Spleen (tissue), 11 donors: ENCODE measurements around the gene LRCH4. TPM values are rescaled to one million over a fixed set of nuclear protein-coding genes. Genes with fewer than 3 reads are reported as not detected.

Experiments
- DNase-seq: peaks from one replicate; pipeline ENCODE4 v3.0.0-alpha.2; 2020
- H3K27ac ChIP-seq, 8 donors: fragments of 200-600 bp; sonication (generic) in 7 of 8; 1 replicate in 4 of 8; 2 replicates in 4 of 8; pipeline versions ENCODE4 v1.5.0 to v1.8.0; 2016 to 2021; ENCODE audit warnings: inconsistent platforms in 4 of 8, mild to moderate bottlenecking in 4 of 8, moderate library complexity in 1 of 8
- H3K27me3 ChIP-seq, 7 donors: fragments of 200-600 bp; sonication (generic) in 6 of 7; replicated peaks in 1 of 7; 1 replicate in 4 of 7; 2 replicates in 3 of 7; pipeline versions ENCODE4 v1.5.0 to v1.8.0; 2016 to 2021; ENCODE audit warnings: inconsistent platforms in 3 of 7, mild to moderate bottlenecking in 1 of 7
- H3K36me3 ChIP-seq, 6 donors: fragments of 200-600 bp; sonication (generic) in 5 of 6; 1 replicate in 4 of 6; 2 replicates in 2 of 6; pipeline versions ENCODE4 v1.5.0 to v1.8.0; 2016 to 2021; ENCODE audit warnings: inconsistent platforms in 2 of 6
- H3K4me1 ChIP-seq, 6 donors: fragments of 200-600 bp; sonication (generic) in 5 of 6; 1 replicate in 3 of 6; 2 replicates in 3 of 6; pipeline versions ENCODE4 v1.5.0 to v1.8.0; 2016 to 2021; ENCODE audit warnings: inconsistent platforms in 3 of 6
- H3K4me3 ChIP-seq, 8 donors: fragments of 200-600 bp; sonication (generic) in 7 of 8; 1 replicate in 4 of 8; 2 replicates in 4 of 8; pipeline versions ENCODE4 v1.5.0 to v1.8.0; 2016 to 2021; ENCODE audit warnings: inconsistent platforms in 4 of 8, mild to moderate bottlenecking in 4 of 8, moderate library complexity in 2 of 8
- H3K9me3 ChIP-seq, 8 donors: fragments of 200-600 bp; sonication (generic) in 7 of 8; 1 replicate in 4 of 8; 2 replicates in 4 of 8; pipeline versions ENCODE4 v1.5.0 to v1.8.0; 2016 to 2021; ENCODE audit warnings: inconsistent platforms in 4 of 8
- POLR2A ChIP-seq, 3 donors: fragments of 450-650 bp; IDR thresholded peaks; one replicate each; pipeline ENCODE4 v1.5.1; 2017; ENCODE audit warnings: antibody characterized with exemption in 3 of 3, mild to moderate bottlenecking in 1 of 3
- POLR2AphosphoS5 ChIP-seq, 3 donors: sonication (generic); formaldehyde crosslinking; IDR thresholded peaks; one replicate each; pipeline ENCODE4 v1.5.1; 2017; ENCODE audit warnings: antibody characterized with exemption in 3 of 3
- WGBS, 5 donors: extraction: QIAGEN DNeasy Blood & Tissue Kit in 3 of 5; methylation state at CpG; one replicate each; pipeline versions ENCODE4 v1.1.5 to v1.1.7; 2013 to 2018; 5-methylcytosine and 5-hydroxymethylcytosine counted together
- intact Hi-C: fragments of 100-400 bp; cut with DNase I; formaldehyde crosslinking; loops from one replicate; pipeline ENCODE4 v1.15.0; 2023; ENCODE audit warnings: low total_unique reads
- polyA plus RNA-seq, 3 donors: library from polyadenylated mRNA; stranded (reverse); fragments of 200-250 nt; gene quantifications; one replicate each; pipeline ENCODE4 v1.2.1, GENCODE V29; 2013
- total RNA-seq, 7 donors: library from RNA; depleted of rRNA in 3 of 7; stranded (reverse); fragments of >200 nt in 3 of 7; fragmentation: NEBNext Ultra II Directional in 4 of 7; extraction: Animal tissue kit (Norgen Biotek cat#: 25700) in 4 of 7; gene quantifications; one replicate each; pipeline versions ENCODE4 v1.1.0 to v1.2.1, GENCODE V29; 2016 to 2021
- TF ChIP-seq, protein P1 (sequence below), 11 experiments: fragments of 200-600 bp in 7 of 11; fragments of 450-650 bp in 4 of 11; sonication (generic) in 4 of 11; IDR thresholded peaks in 8 of 11; conservative IDR thresholded peaks in 3 of 11; 1 replicate in 7 of 11; 2 replicates in 4 of 11; pipeline versions ENCODE4 v1.4.0 to v1.8.0; 2016 to 2021; ENCODE audit warnings: antibody characterized with exemption in 11 of 11, inconsistent platforms in 4 of 11, mild to moderate bottlenecking in 1 of 11
- donor health status: healthy with polysubstance abuse.
- donor health status: DM: no; HTN: no; CAD: no; lungs with moderate emphysema.
- donor health status: DM: no; HTN: no; CAD: no.
- donor health status: Bipolar disorder and iron deficiency.
- donor health status: healthy.
- donor health status: DM: no; HTN: no; CAD: no.
- donor health status: DM: yes; HTN: yes; CAD: no.

LRCH4 gene
- total and polyA plus RNA-seq, 10 donors = 145 to 333 (median 197) TPM

DNA sequence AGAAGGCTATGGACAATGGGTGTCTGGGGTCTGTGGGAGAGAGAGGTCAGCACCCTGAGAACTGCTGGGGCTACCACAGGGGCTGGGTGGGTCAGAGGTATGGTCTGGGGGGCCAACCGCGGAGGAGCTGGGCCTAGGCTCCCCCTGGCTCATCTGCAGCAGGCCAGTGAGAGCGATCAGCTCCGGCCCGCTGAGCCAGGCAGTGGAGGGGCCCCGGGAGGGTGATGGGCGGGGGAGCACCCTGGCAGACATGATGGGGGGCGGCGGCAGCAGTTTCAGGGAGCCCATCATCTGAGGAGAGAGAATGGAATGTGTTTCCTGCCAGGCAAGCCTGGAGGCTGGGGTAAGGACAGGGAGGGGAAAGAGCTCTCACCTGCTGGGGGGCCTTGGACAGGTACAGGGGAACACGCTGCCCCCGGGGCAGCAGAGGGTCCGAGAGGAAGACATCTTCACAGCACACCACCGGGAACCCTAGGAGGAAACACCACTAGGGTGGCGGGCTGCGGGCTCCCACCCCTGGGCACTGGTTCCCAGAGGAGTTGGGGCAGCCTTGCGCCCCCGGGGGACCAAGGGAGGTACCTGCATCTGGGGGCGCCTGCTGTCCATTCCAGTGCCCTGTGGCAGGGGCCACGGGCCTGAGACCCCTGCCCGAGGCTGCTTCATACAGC lies 13.5 kb downstream of the LRCH4 start:
- intact Hi-C loops = no loop called here
- WGBS, 5 donors = 84 to 95% (median 89%) methylated on average over 11 to 20 of the region's 20 CpGs
- Histone ChIP-seq H3K27ac (no peak overlapping the region), H3K9me3 (no peaks in the 10 kb centered on the region), H3K4me3 (no peak overlapping the region), H3K4me1 (peaks cover 18 to 59% (median 40%) of the 10 kb centered on the region in 6 donors), H3K27me3 (peaks cover 0 to 17% (median 0%) of the 10 kb centered on the region in 7 donors), H3K36me3 (peaks cover 0 to 59% (median 51%) of the 10 kb centered on the region in 6 donors)
- peak; percentile 74 for DNase-seq
- no peak for TF ChIP-seq POLR2A (IDR thresholded peaks at IDR 0.05)
- TF ChIP-seq POLR2AphosphoS5 (IDR thresholded peaks at IDR 0.05) = peak in 2 of 3 donors; percentile 19 to 49
- TF ChIP-seq, protein P1, sequence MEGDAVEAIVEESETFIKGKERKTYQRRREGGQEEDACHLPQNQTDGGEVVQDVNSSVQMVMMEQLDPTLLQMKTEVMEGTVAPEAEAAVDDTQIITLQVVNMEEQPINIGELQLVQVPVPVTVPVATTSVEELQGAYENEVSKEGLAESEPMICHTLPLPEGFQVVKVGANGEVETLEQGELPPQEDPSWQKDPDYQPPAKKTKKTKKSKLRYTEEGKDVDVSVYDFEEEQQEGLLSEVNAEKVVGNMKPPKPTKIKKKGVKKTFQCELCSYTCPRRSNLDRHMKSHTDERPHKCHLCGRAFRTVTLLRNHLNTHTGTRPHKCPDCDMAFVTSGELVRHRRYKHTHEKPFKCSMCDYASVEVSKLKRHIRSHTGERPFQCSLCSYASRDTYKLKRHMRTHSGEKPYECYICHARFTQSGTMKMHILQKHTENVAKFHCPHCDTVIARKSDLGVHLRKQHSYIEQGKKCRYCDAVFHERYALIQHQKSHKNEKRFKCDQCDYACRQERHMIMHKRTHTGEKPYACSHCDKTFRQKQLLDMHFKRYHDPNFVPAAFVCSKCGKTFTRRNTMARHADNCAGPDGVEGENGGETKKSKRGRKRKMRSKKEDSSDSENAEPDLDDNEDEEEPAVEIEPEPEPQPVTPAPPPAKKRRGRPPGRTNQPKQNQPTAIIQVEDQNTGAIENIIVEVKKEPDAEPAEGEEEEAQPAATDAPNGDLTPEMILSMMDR (IDR thresholded peaks at IDR 0.05 in 8 of 11, conservative IDR thresholded peaks at IDR 0.05 in 3 of 11) = no peak

DNA sequence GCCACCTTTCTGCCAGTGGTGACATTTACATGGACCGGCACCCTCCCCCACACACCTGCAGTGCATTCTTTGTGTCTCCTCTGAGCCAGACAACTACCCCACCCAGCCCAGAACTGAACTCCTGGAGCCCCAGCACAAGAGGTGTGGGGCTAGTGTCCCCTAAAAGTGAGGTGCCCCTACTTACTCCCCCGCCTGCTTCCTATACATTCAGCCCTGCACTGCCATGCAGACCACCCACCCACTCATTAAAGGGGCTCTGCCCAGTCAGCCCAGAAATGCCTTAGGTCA lies 14.2 kb downstream of the LRCH4 start:
- intact Hi-C loops = no loop called here
- Histone ChIP-seq H3K27me3 (peaks cover 0 to 17% (median 0%) of the 10 kb centered on the region in 7 donors), H3K36me3 (peaks cover 0 to 52% (median 44%) of the 10 kb centered on the region in 6 donors), H3K4me3 (no peak overlapping the region), H3K9me3 (no peaks in the 10 kb centered on the region), H3K4me1 (peaks cover 21 to 65% (median 46%) of the 10 kb centered on the region in 6 donors), H3K27ac (no peak overlapping the region)
- DNase-seq = no peak
- no peak for TF ChIP-seq POLR2A (IDR thresholded peaks at IDR 0.05)
- TF ChIP-seq POLR2AphosphoS5 (IDR thresholded peaks at IDR 0.05) = no peak
- TF ChIP-seq, protein P1 (IDR thresholded peaks at IDR 0.05 in 8 of 11, conservative IDR thresholded peaks at IDR 0.05 in 3 of 11) = no peak
- WGBS, 5 donors = 89 to 98% (median 92%) methylated on average over 2 of the region's 2 CpGs

DNA sequence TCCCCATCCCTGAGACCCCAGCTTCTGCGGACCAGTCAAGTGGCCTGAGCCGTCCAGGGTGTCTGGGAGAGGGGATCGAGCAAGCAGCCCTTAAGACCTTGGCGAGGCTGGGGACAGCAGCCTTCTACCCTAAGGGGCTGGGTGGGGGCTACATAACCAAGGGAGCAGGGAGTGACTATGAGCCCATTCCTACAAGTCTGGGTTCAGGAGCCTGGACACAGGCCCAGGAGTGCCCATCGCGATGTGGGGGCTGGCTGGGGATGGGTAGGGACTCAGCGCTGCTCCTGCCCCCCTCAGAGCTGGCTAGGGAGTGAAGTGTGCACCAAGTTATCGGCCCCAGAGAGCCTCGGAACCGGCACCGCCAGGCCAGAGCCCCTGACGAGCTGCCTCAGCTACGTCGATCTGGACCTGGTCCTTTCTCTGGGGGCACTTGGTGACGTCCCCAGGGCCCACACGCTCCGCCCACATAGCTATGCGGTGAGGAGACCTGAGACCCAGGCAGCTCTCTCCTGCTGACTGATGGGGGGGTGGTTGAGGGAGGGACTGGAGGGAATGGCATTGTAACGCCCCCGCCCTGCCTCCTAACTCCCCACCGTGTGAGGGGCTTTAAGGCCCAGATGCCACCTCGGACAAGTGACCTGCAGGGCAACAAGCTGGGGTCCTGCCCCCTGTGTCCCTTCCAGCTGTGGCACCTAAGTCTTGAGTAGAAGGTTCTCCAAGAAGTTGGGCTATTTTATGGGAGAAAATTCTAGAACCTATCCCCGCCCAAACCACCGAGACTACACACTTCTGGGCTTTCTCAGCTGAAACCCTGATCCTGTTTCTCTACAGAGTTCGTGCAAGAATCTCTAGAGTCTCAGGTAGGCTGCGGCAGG lies 14.7 kb downstream of the LRCH4 start:
- no peak overlapping the region for H3K4me3 ChIP-seq
- H3K27ac ChIP-seq = no peak overlapping the region
- WGBS, 5 donors = 81 to 91% (median 85%) methylated on average over 23 to 26 of the region's 26 CpGs
- DNase-seq = peak; percentile 78
- no peaks in the 10 kb centered on the region for H3K9me3 ChIP-seq
- peaks cover 0 to 17% (median 0%) of the 10 kb centered on the region in 7 donors for H3K27me3 ChIP-seq
- peak in 2 of 3 donors; percentile 49 to 76 for TF ChIP-seq POLR2AphosphoS5 (IDR thresholded peaks at IDR 0.05)
- TF ChIP-seq, protein P1 (IDR thresholded peaks at IDR 0.05 in 8 of 11, conservative IDR thresholded peaks at IDR 0.05 in 3 of 11) = no peak
- intact Hi-C loops = no loop called here
- H3K36me3 ChIP-seq = peaks cover 0 to 47% (median 38%) of the 10 kb centered on the region in 6 donors
- peaks cover 21 to 71% (median 50%) of the 10 kb centered on the region in 6 donors for H3K4me1 ChIP-seq
